Measurements from ENCODE around the gene RARB. TPM values are rescaled to one million over a fixed set of nuclear protein-coding genes. Genes with fewer than 3 reads are reported as not detected.
A peak's percentile ranks its signal among the peaks of the same experiment; 100 is the strongest.

Gene RARB
- total RNA-seq, 1 experiment from 2014 or later, result 40.2 TPM

GRCh38 chr3:25548836-25549235, 120.8 kb downstream of the RARB start:
- peak; percentile 28 for DNase-seq (ENCODE audit: low read depth)

GRCh38 chr3:25552251-25552650, 124.2 kb downstream of the RARB start:
- no peak for DNase-seq (ENCODE audit: low read depth)

GRCh38 chr3:25554376-25554775, 126.3 kb downstream of the RARB start:
- DNase-seq (ENCODE audit: low read depth), result no peak

- DNase-seq (ENCODE audit: low read depth), result no peak
Measured at GRCh38 chr3:25555695-25556437, 127.8 kb downstream of the RARB start.

GRCh38 chr3:25556447-25556846, 128.4 kb downstream of the RARB start:
- DNase-seq (ENCODE audit: low read depth), result peak; percentile 14

GRCh38 chr3:25557694-25558093, 129.6 kb downstream of the RARB start:
- peak; percentile 20 for DNase-seq (ENCODE audit: low read depth)

GRCh38 chr3:25558121-25558520, 130.1 kb downstream of the RARB start:
- peak; percentile 43 for DNase-seq (ENCODE audit: low read depth)

- DNase-seq (ENCODE audit: low read depth), result peak; percentile 57
Measured at GRCh38 chr3:25558796-25559195, 130.7 kb downstream of the RARB start.

GRCh38 chr3:25563601-25564000, 135.5 kb downstream of the RARB start:
- DNase-seq (ENCODE audit: low read depth), result peak; percentile 44

- DNase-seq (ENCODE audit: low read depth), result no peak
Measured at GRCh38 chr3:25564075-25564474, 136.0 kb downstream of the RARB start.

- DNase-seq (ENCODE audit: low read depth), result no peak
Measured at GRCh38 chr3:25565807-25566206, 137.7 kb downstream of the RARB start.

- no peak for DNase-seq (ENCODE audit: low read depth)
Measured at GRCh38 chr3:25566358-25566920, 138.4 kb downstream of the RARB start.

- no peak for DNase-seq (ENCODE audit: low read depth)
Measured at GRCh38 chr3:25567388-25567787, 139.3 kb downstream of the RARB start.

- no peak for DNase-seq (ENCODE audit: low read depth)
Measured at GRCh38 chr3:25567806-25568524, 139.9 kb downstream of the RARB start.

GRCh38 chr3:25568525-25569078, 140.5 kb downstream of the RARB start:
- no peak for DNase-seq (ENCODE audit: low read depth)

GRCh38 chr3:25571285-25571684, 143.2 kb downstream of the RARB start:
- DNase-seq (ENCODE audit: low read depth), result no peak

GRCh38 chr3:25572336-25572735, 144.3 kb downstream of the RARB start:
- peak; percentile 26 for DNase-seq (ENCODE audit: low read depth)

GRCh38 chr3:25572919-25573385, 144.9 kb downstream of the RARB start:
- DNase-seq (ENCODE audit: low read depth), result peak; percentile 89

GRCh38 chr3:25573386-25574171, 145.5 kb downstream of the RARB start:
- peak; percentile 92 for DNase-seq (ENCODE audit: low read depth)

- DNase-seq (ENCODE audit: low read depth), result no peak
Measured at GRCh38 chr3:25574172-25574765, 146.2 kb downstream of the RARB start.

- no peak for DNase-seq (ENCODE audit: low read depth)
Measured at GRCh38 chr3:25575001-25575400, 146.9 kb downstream of the RARB start.

Data from M059J (cell line).